T-helper 2 cell treated with Interferon-gamma antibody and Interleukin-4, amounts not matched to agents 5 μg/mL and 100 μg/mL, for 36 hours (primary cell): ENCODE results near the gene PXN.
"Not testable (repeated sequence)": the region's sequence is repeated elsewhere in the genome, so short reads cannot be mapped to it uniquely, and the experiment has no call there.

ENCODE experiments used
- DNase-seq: peaks from one replicate; pipeline ENCODE4 v3.0.0; 2021; ENCODE audit warnings: low spot score
- H3K27ac Mint-ChIP-seq: one replicate; pipeline ENCODE4 v1.8.0; 2021; ENCODE audit warnings: mild to moderate bottlenecking, mixed read lengths
- H3K27me3 Mint-ChIP-seq: one replicate; pipeline ENCODE4 v1.8.0; 2021; ENCODE audit warnings: low read depth, mixed read lengths
- H3K36me3 Mint-ChIP-seq: one replicate; pipeline ENCODE4 v1.8.0; 2021; ENCODE audit warnings: low read depth, mixed read lengths
- H3K4me1 Mint-ChIP-seq: one replicate; pipeline ENCODE4 v1.8.0; 2021; ENCODE audit warnings: low read depth, mixed read lengths
- H3K4me3 Mint-ChIP-seq: one replicate; pipeline ENCODE4 v1.8.0; 2022; ENCODE audit warnings: mild to moderate bottlenecking, moderate library complexity, mixed read lengths
- H3K9me3 Mint-ChIP-seq: one replicate; pipeline ENCODE4 v1.8.0; 2021; ENCODE audit warnings: mixed read lengths

The PXN gene

DNA sequence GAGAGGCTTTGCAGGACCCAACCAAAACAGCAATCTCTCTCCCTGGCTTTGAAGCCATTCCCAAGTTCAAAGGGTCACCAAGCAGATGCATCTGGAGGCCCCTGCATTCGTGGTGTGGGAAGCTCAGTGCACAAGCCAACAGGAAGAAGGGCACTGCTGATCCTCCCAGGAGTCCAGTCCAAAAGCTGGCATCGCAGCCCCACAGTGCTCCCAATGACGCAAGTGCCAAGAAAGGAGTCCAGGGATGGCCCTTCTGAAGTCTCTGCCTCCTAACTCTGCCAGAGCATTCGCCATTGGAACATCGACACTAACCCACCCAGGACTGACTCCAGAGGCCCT is 25.1 kb downstream of the PXN start:
- no peaks in the 10 kb centered on the region for H3K9me3 Mint-ChIP-seq
- no peak overlapping the region for H3K27ac Mint-ChIP-seq
- no peaks in the 10 kb centered on the region for H3K27me3 Mint-ChIP-seq
- H3K36me3 Mint-ChIP-seq: peaks cover 22% of the 10 kb centered on the region
- H3K4me3 Mint-ChIP-seq: no peak overlapping the region
- DNase-seq: no peak
- peaks cover 39% of the 10 kb centered on the region for H3K4me1 Mint-ChIP-seq

DNA sequence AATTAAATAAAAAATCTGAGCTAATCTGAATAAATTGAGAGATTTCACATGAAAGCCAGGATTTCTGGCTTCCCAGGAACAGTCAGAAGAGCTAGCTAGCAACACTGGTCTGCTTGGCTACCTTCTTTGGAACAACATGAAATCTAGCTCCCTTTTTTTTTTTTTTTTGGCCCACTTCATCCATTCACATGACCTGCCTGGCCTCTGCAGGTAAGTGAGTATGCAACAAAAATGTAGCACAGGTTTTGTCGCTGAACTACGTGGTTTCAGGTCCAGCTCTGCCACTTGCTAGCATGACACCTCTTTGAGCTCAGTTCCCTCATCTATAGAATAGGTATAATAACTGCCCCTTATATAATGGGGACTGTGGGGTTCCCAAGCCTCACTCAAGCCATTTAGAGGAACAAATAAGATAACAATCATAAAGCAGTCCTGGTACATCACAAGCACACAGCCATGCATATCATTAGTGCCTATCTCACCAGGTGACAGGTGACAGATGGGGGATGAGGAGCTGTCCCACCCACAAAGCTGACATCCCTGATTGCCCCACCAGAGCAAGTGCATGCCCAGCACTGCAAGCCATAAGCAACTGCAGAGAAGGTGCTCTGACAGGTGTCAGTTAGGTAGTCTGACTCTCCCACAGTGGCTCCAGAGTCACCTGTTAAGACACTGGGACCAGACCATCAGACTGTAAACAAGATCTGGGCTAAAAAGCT is 25.6 kb downstream of the PXN start:
- Mint-ChIP-seq H3K4me3 (no peak overlapping the region), H3K27ac (no peak overlapping the region), H3K9me3 (no peaks in the 10 kb centered on the region), H3K4me1 (peaks cover 38% of the 10 kb centered on the region), H3K27me3 (no peaks in the 10 kb centered on the region), H3K36me3 (peaks cover 19% of the 10 kb centered on the region)
- DNase-seq: no peak

DNA sequence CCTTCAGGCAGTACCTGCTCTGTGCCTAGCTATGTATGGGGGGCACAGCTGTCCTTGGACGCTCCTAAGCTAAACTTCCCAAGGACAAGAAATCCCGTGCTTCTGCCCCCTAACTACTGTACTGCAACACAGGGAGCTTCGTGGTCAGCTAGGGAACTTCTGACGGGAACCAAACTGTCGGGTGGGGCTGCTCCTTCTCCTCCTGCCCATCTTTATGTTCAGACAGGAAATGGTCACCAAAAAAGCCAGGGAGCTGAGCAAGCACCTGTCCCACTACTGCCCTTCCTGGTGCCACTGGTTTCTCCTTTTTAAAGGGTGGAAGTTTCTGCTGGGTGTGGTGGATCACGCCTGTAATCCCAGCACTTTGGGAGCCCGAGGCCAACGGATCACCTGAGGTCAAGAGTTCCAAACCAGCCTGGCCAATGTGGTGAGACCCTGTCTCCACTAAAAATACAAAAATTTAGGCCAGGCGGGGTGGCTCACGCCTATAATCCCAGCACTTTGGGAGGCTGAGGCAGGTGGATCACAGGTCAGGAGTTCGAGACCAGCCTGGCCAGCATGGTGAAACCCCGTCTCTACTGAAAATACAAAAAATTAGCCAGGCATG is 26.6 kb downstream of the PXN start:
- H3K36me3 Mint-ChIP-seq: peaks cover 15% of the 10 kb centered on the region
- H3K27ac Mint-ChIP-seq: no peak overlapping the region
- peaks cover 40% of the 10 kb centered on the region for H3K4me1 Mint-ChIP-seq
- no peak for DNase-seq
- no peaks in the 10 kb centered on the region for H3K27me3 Mint-ChIP-seq
- H3K9me3 Mint-ChIP-seq: no peaks in the 10 kb centered on the region
- no peak overlapping the region for H3K4me3 Mint-ChIP-seq

DNA sequence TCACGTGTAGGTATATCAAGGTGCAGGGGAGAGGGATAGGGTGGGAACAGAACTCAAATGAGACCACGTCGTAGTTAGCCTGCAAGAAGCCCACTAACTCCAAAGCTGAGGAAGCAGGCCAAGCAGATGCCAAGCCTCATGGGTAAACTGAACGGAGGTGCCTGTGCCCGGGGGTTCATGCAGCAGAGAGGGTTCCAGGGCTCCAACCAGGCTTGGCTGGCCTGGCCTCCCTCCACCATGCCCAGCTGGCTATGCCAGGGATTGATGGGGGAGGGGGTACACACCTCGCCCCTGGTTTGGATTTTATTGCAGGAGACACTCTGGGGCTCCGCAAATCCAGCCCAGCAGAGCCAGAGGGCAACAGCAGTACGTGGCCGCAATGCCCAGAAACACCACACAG is 27.3 kb downstream of the PXN start:
- peaks cover 39% of the 10 kb centered on the region for H3K4me1 Mint-ChIP-seq
- H3K36me3 Mint-ChIP-seq: peaks cover 11% of the 10 kb centered on the region
- DNase-seq: no peak
- H3K9me3 Mint-ChIP-seq: no peaks in the 10 kb centered on the region
- no peak overlapping the region for H3K27ac Mint-ChIP-seq
- H3K27me3 Mint-ChIP-seq: no peaks in the 10 kb centered on the region
- H3K4me3 Mint-ChIP-seq: no peak overlapping the region

DNA sequence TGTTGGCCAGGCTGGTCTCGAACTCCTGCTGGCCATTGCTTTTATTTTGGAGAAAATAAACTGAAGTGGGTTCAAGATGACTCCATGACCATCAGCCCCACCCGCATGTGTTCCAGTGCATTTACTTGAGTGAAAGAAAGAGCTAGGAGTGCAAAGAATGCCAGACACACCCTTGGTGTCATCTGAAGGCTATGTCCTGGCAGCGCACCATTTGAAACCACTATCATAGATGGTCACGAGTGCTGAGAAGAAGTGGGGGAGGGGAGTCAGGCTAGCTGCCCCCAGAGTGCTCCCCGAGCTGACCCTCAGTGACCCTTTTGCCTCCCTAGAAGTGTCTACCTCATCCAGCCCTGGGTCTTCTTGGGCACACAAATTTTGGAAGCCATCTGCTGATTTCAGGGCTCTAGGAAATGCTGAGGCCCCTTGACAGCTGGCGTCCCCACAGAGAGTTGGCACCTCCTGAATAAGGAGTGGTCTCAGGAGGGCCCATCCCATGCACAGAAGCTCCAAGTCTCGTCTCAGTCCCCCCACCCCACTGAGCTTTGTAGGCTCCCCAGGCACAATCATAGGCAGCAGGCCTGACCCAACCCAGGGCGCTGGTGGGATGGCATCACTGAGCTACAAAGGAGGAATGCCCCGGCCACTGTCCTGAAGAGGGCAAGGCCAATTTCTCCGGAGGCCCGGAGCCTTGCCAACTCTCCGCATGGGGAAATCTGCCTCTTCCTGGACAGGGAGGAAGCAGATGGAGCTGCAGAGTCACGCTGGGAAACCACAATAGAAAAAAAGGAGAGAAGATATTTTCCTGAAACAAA is 28.0 kb downstream of the PXN start:
- Mint-ChIP-seq H3K36me3 (peaks cover 13% of the 10 kb centered on the region), H3K9me3 (no peaks in the 10 kb centered on the region), H3K4me1 (peaks cover 43% of the 10 kb centered on the region), H3K27ac (peak overlapping the region; percentile 55), H3K4me3 (no peak overlapping the region), H3K27me3 (no peaks in the 10 kb centered on the region)
- DNase-seq: no peak

DNA sequence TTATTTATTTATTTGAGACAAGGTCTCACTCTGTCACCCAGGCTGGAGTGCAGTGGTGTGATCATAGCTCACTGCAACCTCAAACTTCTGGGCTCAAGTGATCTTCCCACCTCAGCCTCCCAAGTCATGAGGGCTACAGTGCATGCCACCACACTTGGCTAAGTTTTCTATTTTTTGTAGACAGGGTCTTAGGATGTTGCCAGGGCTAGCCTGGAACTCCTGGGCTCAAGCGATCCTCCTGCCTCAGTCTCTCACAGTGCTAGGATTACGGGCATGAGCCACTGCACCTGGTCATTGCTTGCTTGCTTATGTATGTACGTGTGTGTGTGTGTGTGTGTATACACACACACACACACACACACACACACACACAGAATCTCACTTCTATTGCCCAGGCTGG is 28.7 kb downstream of the PXN start:
- DNase-seq, H3K27ac Mint-ChIP-seq, H3K27me3 Mint-ChIP-seq, H3K4me3 Mint-ChIP-seq, H3K9me3 Mint-ChIP-seq: not testable (repeated sequence)
- Mint-ChIP-seq H3K4me1 (peaks cover 49% of the 10 kb centered on the region), H3K36me3 (peaks cover 12% of the 10 kb centered on the region)

DNA sequence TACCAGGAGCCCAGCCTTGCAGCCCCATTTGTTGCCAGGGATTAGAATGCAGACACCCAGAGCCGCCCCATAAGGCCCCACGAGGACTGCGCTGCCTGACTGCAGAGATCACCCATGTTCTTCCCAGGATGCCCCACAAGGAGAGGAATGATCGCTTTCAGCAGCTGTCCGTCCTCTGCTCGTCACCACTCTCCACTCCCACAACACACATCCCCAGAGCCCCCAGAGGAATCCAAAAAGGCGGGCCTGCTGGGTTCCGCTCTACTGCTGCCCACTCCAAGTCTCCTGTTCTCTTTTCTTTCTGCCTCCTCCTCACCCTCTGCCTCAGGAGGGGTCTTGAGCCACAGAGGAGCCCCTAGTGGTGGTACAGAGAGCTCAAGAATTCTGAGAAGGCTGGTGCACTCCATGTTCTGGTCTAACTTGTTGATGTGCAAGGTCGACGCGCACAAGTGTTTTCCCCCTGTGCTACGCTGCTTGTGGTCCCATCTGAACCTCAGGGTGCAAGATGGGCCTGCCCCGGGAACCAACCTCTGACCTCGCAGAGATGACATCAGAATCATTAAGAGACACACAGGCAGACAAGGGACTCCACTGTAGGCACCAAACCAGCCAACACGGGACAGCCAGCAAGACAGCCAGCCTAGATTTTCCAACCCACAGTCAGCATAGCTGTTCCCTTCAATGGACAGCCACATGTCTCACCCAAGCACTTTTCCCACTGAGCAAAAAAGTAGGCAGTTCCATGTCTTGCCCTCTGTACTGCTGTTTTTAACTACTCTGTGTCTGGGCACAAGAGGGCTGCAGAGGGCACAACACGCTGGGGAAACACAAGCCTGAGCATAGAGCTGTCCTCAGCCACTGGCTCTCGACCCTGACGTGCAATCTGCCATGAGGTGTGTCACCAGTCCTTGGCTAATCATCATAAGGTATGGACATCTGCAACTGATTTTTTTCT is 29.9 kb downstream of the PXN start:
- no peaks in the 10 kb centered on the region for H3K27me3 Mint-ChIP-seq
- DNase-seq: no peak
- peaks cover 56% of the 10 kb centered on the region for H3K4me1 Mint-ChIP-seq
- no peaks in the 10 kb centered on the region for H3K9me3 Mint-ChIP-seq
- peak overlapping the region; percentile 45 for H3K27ac Mint-ChIP-seq
- H3K36me3 Mint-ChIP-seq: peaks cover 11% of the 10 kb centered on the region
- no peak overlapping the region for H3K4me3 Mint-ChIP-seq

DNA sequence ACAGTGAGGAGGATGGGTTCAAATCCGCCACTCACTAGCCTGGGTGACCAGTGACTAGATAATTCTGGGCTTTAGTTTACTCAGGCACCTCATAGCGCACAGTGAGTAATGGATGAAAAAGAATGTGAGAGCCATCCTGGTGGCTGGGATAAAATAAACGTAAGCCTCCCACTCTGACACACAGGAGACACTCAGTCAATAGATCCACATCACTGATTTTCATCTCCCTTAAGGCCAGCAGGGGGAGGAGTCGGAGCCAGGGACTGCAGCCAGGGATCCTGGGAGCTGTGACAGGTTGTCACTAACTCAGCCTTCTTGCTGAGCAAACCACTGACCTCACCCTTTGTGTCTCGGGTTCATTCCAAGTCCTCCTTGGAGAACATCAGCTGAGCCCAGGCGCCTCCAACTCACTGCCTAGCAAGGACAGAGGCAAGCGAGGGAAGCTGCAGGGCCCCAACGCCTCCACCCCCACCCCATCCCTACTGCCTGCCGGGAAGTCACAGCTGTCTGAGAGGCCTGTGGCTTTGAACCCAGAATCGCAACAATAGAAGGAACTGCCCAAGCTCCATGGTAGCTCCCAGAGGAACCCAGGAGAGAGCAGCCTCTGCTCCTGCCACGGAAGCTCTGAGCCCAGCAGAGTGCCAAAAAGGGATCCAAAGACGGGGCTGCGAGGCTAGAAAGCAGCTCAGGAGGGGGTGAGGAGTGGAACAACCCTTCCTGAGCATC is 30.7 kb downstream of the PXN start:
- DNase-seq: no peak
- H3K4me3 Mint-ChIP-seq: no peak overlapping the region
- H3K4me1 Mint-ChIP-seq: peaks cover 59% of the 10 kb centered on the region
- H3K27me3 Mint-ChIP-seq: no peaks in the 10 kb centered on the region
- no peak overlapping the region for H3K27ac Mint-ChIP-seq
- H3K36me3 Mint-ChIP-seq: peaks cover 11% of the 10 kb centered on the region
- no peaks in the 10 kb centered on the region for H3K9me3 Mint-ChIP-seq

DNA sequence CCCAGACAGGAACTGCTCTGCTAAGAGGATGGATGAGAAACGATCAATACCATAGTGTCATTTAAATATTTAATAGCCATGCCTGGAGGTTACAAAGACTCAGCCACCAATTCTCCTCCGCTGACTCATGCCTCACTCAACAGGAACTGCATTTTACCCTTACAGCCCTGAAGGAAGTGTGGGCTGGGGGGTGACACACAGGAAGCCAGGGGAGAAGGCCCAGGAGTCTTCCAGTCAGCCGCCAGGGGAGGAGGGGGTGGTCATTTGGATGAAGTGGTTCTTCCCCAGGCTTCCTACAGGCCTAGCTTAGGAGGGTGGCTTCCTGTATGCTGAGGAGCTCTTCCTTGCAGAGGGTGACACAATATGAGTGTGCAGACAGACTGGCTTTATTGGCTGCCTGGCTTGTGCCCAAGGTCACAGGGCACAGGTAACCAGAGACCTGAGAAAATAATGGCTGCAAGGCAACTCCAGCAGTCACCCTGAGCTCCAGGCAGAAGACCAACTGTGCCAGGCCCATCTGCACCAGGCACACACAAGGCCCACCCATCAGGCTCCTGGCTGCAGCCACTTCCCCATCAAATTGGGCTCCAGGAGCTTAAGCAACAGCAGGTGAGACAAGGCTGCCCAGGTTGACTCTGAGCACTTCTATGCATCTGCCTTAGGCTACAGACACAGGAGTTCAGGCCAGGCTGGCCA is 34.1 kb downstream of the PXN start:
- no peaks in the 10 kb centered on the region for H3K27me3 Mint-ChIP-seq
- peak overlapping the region; percentile 80 for H3K4me3 Mint-ChIP-seq
- H3K4me1 Mint-ChIP-seq: peaks cover 77% of the 10 kb centered on the region
- no peaks in the 10 kb centered on the region for H3K9me3 Mint-ChIP-seq
- peak; percentile 85 for DNase-seq
- H3K27ac Mint-ChIP-seq: peak overlapping the region; percentile 87
- H3K36me3 Mint-ChIP-seq: peaks cover 15% of the 10 kb centered on the region

DNA sequence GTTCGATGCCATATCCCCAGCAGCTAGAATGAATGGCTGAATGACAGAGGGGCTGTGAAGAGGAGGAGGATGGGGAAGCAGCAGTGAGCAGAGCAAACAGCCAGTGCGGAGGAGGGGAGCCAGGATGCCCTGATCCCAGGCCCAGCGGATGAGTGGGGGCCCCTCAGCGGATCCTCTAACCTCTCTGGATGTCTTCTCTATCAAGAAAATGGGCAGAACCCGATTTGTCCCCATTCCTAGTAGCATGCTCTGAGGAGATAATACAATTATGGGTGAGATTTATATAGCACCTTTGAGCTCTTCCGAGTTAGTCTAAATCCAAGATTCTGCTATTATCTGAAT is 34.6 kb downstream of the PXN start:
- DNase-seq: no peak
- Mint-ChIP-seq H3K36me3 (peaks cover 16% of the 10 kb centered on the region), H3K27me3 (no peaks in the 10 kb centered on the region), H3K9me3 (no peaks in the 10 kb centered on the region), H3K4me3 (peak overlapping the region; percentile 80), H3K27ac (peak overlapping the region; percentile 87), H3K4me1 (peaks cover 79% of the 10 kb centered on the region)

DNA sequence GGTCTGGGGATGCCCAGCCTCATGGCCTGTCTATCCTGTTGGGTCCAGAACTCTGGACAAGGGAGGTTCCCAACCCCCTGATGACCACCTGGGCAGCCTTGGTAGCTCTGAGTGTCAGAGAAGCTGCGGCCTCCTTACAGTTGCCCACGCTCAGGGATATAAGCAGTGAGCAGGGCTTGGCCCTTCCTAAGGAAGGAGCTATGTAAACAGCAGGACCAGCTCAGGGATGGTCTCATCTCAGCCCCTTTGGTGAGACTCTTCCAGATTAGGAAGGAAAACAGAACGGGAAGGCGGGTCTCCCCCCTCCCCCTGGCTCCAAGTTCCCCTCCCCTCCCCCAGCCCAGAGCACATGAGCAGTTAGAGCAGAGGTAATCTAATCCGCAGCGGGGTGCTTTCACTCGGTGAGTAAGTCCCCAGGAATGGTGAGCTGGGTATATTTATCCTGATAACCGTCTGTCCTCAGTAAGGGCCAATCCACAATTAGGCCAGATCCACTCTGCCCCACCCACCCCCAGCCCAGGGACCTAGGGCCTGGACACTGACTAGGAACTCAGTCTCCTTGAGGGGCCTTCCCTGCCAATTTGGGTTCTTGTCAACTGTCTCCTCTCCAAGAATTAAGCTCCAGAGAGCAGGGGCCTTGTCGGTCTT is 35.1 kb downstream of the PXN start:
- peaks cover 79% of the 10 kb centered on the region for H3K4me1 Mint-ChIP-seq
- peak overlapping the region; percentile 87 for H3K27ac Mint-ChIP-seq
- no peak for DNase-seq
- H3K9me3 Mint-ChIP-seq: no peaks in the 10 kb centered on the region
- H3K27me3 Mint-ChIP-seq: no peaks in the 10 kb centered on the region
- H3K4me3 Mint-ChIP-seq: peak overlapping the region; percentile 80
- peaks cover 21% of the 10 kb centered on the region for H3K36me3 Mint-ChIP-seq

DNA sequence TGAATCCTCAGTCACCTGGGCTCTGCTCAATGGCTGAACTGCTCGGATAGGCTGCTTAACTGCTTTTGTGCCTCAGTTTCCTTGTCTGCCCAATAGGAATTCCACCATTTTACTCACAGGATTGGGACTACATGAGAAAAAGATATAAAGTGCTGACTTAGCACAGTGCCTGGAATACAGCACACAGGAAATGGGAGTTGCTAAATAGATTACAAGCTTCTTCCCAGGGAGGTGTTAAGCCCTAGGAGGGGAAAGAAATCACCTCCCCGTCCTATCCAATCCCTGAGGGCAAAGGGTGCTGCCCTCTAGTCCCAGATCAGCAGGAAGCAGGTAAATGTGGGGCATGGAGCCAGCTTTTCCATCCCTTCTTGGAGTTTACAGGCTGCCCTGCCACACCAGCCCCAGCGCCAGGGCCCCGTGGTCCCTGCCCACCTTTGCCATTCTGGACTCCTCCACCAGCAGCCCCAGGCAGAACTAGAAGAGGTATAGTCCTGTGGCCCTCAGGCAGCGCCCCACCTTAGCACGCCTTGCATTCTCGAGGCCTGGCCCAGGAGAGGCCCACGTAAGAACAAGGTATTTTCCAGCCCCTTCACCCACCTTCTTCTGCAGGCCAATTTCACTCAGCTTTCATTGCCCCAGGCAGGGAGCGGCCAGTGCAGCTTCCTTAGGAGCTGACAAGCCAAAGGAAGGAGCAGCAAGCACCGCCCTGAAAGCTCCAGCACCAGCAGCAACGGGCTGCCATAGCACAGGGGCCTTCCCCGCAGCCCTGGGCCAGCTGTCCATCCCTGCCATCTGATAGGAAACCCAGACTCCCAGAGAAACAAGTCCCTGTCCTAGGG is 35.8 kb downstream of the PXN start:
- Mint-ChIP-seq H3K4me1 (peaks cover 82% of the 10 kb centered on the region), H3K4me3 (peak overlapping the region; percentile 45), H3K27ac (peak overlapping the region; percentile 60), H3K9me3 (no peaks in the 10 kb centered on the region), H3K36me3 (peaks cover 22% of the 10 kb centered on the region), H3K27me3 (no peaks in the 10 kb centered on the region)
- DNase-seq: no peak
